ENCODE results near the gene DES. TPM values are rescaled to one million over a fixed set of nuclear protein-coding genes. Genes with fewer than 3 reads are reported as not detected.

The DES gene
- total RNA-seq = not detected in 2 replicates

DNA sequence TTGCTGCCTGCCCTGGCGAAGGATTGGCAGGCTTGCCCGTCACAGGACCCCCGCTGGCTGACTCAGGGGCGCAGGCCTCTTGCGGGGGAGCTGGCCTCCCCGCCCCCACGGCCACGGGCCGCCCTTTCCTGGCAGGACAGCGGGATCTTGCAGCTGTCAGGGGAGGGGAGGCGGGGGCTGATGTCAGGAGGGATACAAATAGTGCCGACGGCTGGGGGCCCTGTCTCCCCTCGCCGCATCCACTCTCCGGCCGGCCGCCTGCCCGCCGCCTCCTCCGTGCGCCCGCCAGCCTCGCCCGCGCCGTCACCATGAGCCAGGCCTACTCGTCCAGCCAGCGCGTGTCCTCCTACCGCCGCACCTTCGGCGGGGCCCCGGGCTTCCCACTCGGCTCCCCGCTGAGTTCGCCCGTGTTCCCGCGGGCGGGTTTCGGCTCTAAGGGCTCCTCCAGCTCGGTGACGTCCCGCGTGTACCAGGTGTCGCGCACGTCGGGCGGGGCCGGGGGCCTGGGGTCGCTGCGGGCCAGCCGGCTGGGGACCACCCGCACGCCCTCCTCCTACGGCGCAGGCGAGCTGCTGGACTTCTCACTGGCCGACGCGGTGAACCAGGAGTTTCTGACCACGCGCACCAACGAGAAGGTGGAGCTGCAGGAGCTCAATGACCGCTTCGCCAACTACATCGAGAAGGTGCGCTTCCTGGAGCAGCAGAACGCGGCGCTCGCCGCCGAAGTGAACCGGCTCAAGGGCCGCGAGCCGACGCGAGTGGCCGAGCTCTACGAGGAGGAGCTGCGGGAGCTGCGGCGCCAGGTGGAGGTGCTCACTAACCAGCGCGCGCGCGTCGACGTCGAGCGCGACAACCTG, at the start of gene DES:
TSS of gene DES (plus strand) at position 223 of the 857 bp plus-strand sequence. CDS start at position 309, 86 bp downstream.
- intact Hi-C loops (cut with micrococcal nuclease) = no loop called here
- no peak for DNase-seq
- no peaks in the 10 kb centered on the region for H3K9me3 Mint-ChIP-seq
- peaks cover 42% of the 10 kb centered on the region for H3K27me3 Mint-ChIP-seq
- H3K27ac Mint-ChIP-seq = no peak within 1 kb of the TSS
- H3K4me1 Mint-ChIP-seq = no peaks in the 10 kb centered on the region
- H3K4me3 Mint-ChIP-seq = no peak within 1 kb of the TSS
- no peaks in the 10 kb centered on the region for H3K36me3 Mint-ChIP-seq (ENCODE audit: low read depth)

DNA sequence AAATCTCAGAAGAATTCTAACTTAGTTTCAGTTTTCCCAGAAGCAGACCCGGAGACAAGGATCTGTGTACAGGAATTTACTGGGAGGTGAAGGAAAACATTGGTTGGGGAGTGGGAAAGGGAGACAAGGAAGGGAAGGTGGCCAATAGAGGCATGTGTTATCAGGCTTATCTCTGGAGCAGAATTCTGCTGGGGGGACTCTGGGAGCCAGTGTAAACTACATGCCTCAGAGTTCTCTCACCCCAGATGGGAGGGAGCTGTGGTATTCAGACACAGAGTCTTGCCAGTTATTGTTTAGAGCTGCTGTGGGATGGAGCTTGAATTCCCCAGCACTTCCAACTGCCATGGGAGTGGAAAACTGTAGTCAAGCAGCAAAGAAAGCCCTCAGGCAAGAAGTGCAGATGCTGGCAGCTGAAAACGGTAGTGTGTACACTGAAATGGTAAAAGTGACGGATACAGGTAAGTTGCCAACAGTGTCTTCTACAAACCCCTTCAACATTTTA, 49.4 kb upstream of the DES start:
- Mint-ChIP-seq H3K9me3 (no peaks in the 10 kb centered on the region), H3K4me3 (no peak overlapping the region), H3K27ac (no peak overlapping the region), H3K36me3 (ENCODE audit: low read depth) (peaks cover 11% of the 10 kb centered on the region), H3K4me1 (no peaks in the 10 kb centered on the region), H3K27me3 (no peaks in the 10 kb centered on the region)
- intact Hi-C loops (cut with micrococcal nuclease) = no loop called here
- no peak for DNase-seq

DNA sequence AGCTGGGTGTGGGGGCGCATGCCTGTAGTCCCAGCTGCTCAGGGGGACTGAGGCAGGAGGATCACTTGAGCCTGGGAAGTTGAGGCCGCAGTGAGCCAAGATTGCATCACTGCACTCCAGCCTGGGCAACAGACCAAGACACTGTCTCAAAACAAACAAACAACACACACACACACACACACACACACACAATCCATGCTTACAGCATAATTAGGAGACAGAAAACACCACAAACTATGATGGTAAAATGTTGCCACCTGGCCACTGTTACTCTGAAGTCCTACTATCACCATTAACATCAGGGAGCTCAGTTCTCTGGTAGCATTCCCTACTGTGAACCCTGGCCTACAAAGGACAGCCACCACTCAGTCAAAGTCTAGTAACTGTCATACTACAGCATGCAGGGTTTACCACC, 48.7 kb upstream of the DES start:
- Mint-ChIP-seq H3K4me1 (no peaks in the 10 kb centered on the region), H3K9me3 (no peaks in the 10 kb centered on the region), H3K27ac (no peak overlapping the region), H3K36me3 (ENCODE audit: low read depth) (peaks cover 18% of the 10 kb centered on the region), H3K4me3 (no peak overlapping the region), H3K27me3 (no peaks in the 10 kb centered on the region)
- intact Hi-C loops (cut with micrococcal nuclease) = no loop called here
- DNase-seq = no peak

GRCh38 chr2:219378163-219378851, 39.9 kb upstream of the DES start:
- peaks cover 57% of the 10 kb centered on the region for H3K36me3 Mint-ChIP-seq (ENCODE audit: low read depth)
- H3K9me3 Mint-ChIP-seq = no peaks in the 10 kb centered on the region
- DNase-seq = no peak
- intact Hi-C loops (cut with micrococcal nuclease) = no loop called here
- no peaks in the 10 kb centered on the region for H3K27me3 Mint-ChIP-seq
- H3K4me1 Mint-ChIP-seq = no peaks in the 10 kb centered on the region
- no peak overlapping the region for H3K27ac Mint-ChIP-seq
- no peak overlapping the region for H3K4me3 Mint-ChIP-seq

DNA sequence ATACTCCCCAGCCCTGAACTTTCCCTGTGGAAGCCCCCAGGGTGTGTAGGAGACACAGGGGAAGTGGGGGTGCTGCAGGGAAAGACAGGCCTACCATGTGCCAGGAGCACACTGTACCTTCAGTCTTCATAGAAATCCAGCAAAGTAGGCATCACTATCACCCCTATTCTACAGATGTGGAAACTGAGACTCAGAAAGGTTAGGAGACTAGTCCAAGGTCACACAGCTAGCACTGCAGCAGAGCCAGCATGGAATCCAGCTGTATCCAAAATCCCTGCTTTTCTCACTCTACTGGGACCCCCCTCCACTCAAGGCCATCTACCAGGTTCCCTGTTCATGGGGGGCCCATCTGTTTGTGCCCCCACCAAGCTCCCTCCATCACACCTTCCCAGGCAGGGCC, 37.3 kb upstream of the DES start:
- Mint-ChIP-seq H3K9me3 (no peaks in the 10 kb centered on the region), H3K4me3 (no peak overlapping the region), H3K4me1 (no peaks in the 10 kb centered on the region), H3K27ac (no peak overlapping the region), H3K27me3 (no peaks in the 10 kb centered on the region), H3K36me3 (ENCODE audit: low read depth) (peaks cover 57% of the 10 kb centered on the region)
- intact Hi-C loops (cut with micrococcal nuclease) = loop anchor here (10.0 kb wide), 1 partner anchor 1096 kb away; no protein-coding TSS in a partner anchor
- no peak for DNase-seq

GRCh38 chr2:219381448-219381847, 36.7 kb upstream of the DES start:
- Mint-ChIP-seq H3K27ac (no peak overlapping the region), H3K4me1 (peaks cover 3% of the 10 kb centered on the region), H3K27me3 (no peaks in the 10 kb centered on the region), H3K9me3 (no peaks in the 10 kb centered on the region), H3K4me3 (no peak overlapping the region), H3K36me3 (ENCODE audit: low read depth) (peaks cover 60% of the 10 kb centered on the region)
- no peak for DNase-seq
- intact Hi-C loops (cut with micrococcal nuclease) = loop anchor here (10.0 kb wide), 1 partner anchor 1097 kb away; no protein-coding TSS in a partner anchor

DNA sequence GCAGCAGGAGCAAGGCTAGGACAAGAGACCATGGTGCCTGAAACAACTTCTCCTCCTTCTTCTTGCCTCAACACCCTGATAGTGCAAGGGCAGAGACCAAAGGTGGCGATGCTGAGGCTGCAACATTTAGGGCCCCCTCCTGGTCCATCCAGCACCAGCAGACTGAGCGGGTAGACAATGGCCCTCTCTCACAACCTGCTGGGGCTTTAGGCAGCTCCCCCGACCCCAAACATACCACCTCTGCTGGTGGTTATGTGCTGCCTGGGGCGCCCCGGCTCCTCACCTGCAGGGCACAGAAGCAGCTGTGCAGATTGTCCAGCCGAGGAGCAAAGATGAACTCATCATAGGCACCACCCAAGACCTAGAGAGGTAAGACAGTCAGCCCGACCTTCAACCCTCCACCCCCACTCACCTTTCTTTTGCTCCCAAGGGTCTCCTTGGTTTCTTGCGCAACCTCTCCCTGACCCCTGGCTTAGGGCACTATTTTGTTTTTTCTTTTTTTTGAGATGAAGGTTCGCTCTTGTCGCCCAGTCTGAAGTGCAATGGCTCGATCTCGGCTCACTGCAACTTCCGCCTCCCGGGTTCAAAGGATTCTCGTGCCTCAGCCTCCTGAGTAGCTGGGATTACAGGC, 34.0 kb upstream of the DES start:
- H3K36me3 Mint-ChIP-seq (ENCODE audit: low read depth) = peaks cover 57% of the 10 kb centered on the region
- H3K27ac Mint-ChIP-seq = no peak overlapping the region
- H3K27me3 Mint-ChIP-seq = no peaks in the 10 kb centered on the region
- no peak overlapping the region for H3K4me3 Mint-ChIP-seq
- intact Hi-C loops (cut with micrococcal nuclease) = loop anchor here (10.0 kb wide), 1 partner anchor 1099 kb away; no protein-coding TSS in a partner anchor
- DNase-seq = no peak
- no peaks in the 10 kb centered on the region for H3K9me3 Mint-ChIP-seq
- peaks cover 12% of the 10 kb centered on the region for H3K4me1 Mint-ChIP-seq

GRCh38 chr2:219384859-219385258, 33.3 kb upstream of the DES start:
- Mint-ChIP-seq H3K4me3 (no peak overlapping the region), H3K36me3 (ENCODE audit: low read depth) (peaks cover 57% of the 10 kb centered on the region), H3K27me3 (no peaks in the 10 kb centered on the region), H3K9me3 (no peaks in the 10 kb centered on the region), H3K27ac (no peak overlapping the region), H3K4me1 (peaks cover 12% of the 10 kb centered on the region)
- intact Hi-C loops (cut with micrococcal nuclease) = loop anchor here (5.0 to 10.0 kb wide), 3 partner anchors 728 to 1100 kb away; partner anchors contain the start of genes BCS1L, CTDSP1 and ZNF142
- DNase-seq = no peak

DNA sequence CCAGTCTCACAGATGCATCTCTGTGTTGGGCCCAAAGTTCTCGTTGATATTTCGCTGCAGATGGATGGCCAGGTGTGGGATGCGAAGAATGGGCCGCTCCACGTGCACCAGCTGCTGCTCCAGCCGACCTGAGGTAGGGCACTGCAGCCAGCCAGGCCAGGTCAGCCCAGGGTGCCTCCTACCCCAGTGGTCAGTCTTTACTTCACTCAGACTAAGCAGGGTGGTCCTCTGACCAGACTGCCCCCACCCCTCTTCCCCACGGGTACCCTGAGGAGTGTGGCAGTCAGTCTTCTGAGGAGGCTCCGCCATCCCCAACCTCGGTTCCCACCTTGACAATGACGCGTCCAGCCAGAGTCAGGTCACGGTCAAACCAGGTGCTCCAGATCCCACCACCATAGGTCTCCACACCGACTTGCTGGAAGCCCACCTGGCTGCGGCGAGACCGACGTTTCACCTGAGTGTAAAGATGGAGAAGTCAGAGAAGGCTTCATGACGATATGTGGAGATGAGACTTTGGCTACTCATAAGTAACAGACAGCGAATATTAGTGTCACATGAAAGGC, 32.1 kb upstream of the DES start:
- peaks cover 53% of the 10 kb centered on the region for H3K36me3 Mint-ChIP-seq (ENCODE audit: low read depth)
- peaks cover 3% of the 10 kb centered on the region for H3K9me3 Mint-ChIP-seq
- intact Hi-C loops (cut with micrococcal nuclease) = loop anchor here (5.0 to 10.0 kb wide), 3 partner anchors 729 to 1101 kb away; partner anchors contain the start of genes BCS1L, CTDSP1 and ZNF142
- peak overlapping the region; percentile 99 for H3K4me3 Mint-ChIP-seq
- DNase-seq = no peak
- H3K27me3 Mint-ChIP-seq = peaks cover 1% of the 10 kb centered on the region
- H3K27ac Mint-ChIP-seq = no peak overlapping the region
- peaks cover 12% of the 10 kb centered on the region for H3K4me1 Mint-ChIP-seq

- peak overlapping the region; percentile 95 for H3K27ac Mint-ChIP-seq
- intact Hi-C loops (cut with micrococcal nuclease) = loop anchor here (1.0 to 10.0 kb wide), 6 partner anchors 92 to 1102 kb away; partner anchors contain the start of genes ANKZF1, ATG9A, BCS1L and CTDSP1
- peaks cover 5% of the 10 kb centered on the region for H3K9me3 Mint-ChIP-seq
- peaks cover 5% of the 10 kb centered on the region for H3K27me3 Mint-ChIP-seq
- no peak for DNase-seq
- H3K36me3 Mint-ChIP-seq (ENCODE audit: low read depth) = peaks cover 46% of the 10 kb centered on the region
- peak overlapping the region; percentile 99 for H3K4me3 Mint-ChIP-seq
- H3K4me1 Mint-ChIP-seq = peaks cover 12% of the 10 kb centered on the region
Measured at GRCh38 chr2:219386532-219387280, 31.5 kb upstream of the DES start.

- H3K36me3 Mint-ChIP-seq (ENCODE audit: low read depth) = peaks cover 40% of the 10 kb centered on the region
- intact Hi-C loops (cut with micrococcal nuclease) = loop anchor here (1.0 to 10.0 kb wide), 15 partner anchors 93 to 1171 kb away; partner anchors contain the start of genes ANKZF1, ARPC2, ATG9A and BCS1L
- peak within 1 kb of the TSS; percentile 95 for H3K27ac Mint-ChIP-seq
- H3K4me1 Mint-ChIP-seq = peaks cover 12% of the 10 kb centered on the region
- H3K27me3 Mint-ChIP-seq = peaks cover 5% of the 10 kb centered on the region
- peak within 1 kb of the TSS; percentile 99 for H3K4me3 Mint-ChIP-seq
- DNase-seq = peak; percentile 96
- peaks cover 5% of the 10 kb centered on the region for H3K9me3 Mint-ChIP-seq
Measured at GRCh38 chr2:219387306-219388120, 30.7 kb upstream of the DES start, which contains the start of gene DNPEP. DNPEP (minus strand) TSS chr2:219387912; CDS start chr2:219387794, 118 bp downstream.
